ENCODE measurements around the gene SRD5A2. TPM values are rescaled to one million over a fixed set of nuclear protein-coding genes. Genes with fewer than 3 reads are reported as not detected.
"Not testable (repeated sequence)": the region's sequence is repeated elsewhere in the genome, so short reads cannot be mapped to it uniquely, and the experiment has no call there.

SRD5A2 gene
- total RNA-seq, 1 experiment from 2014 or later, result 0.02 TPM

- no peak overlapping the region for H3K27ac ChIP-seq
- H3K4me3 ChIP-seq, result no peak overlapping the region
- H3K4me1 ChIP-seq, result no peaks in the 10 kb centered on the region
- H3K9me3 ChIP-seq (replicated peaks), result no peaks in the 10 kb centered on the region
- H3K36me3 ChIP-seq, result no peaks in the 10 kb centered on the region
- peaks cover 36% of the 10 kb centered on the region for H3K27me3 ChIP-seq
- peak; percentile 46 to 76 for DNase-seq
Observed at GRCh38 chr2:31523871-31524492, 56.8 kb downstream of the SRD5A2 start.

GRCh38 chr2:31522786-31523185 is 58.0 kb downstream of the SRD5A2 start:
- Histone ChIP-seq H3K4me1 (no peaks in the 10 kb centered on the region), H3K27me3 (peaks cover 36% of the 10 kb centered on the region), H3K36me3 (no peaks in the 10 kb centered on the region), H3K4me3 (no peak overlapping the region), H3K27ac (no peak overlapping the region), H3K9me3 (replicated peaks) (no peaks in the 10 kb centered on the region)
- DNase-seq, result no peak

GRCh38 chr2:31517442-31518203 is 63.1 kb downstream of the SRD5A2 start:
- Histone ChIP-seq H3K4me3 (no peak overlapping the region), H3K27me3 (peaks cover 16% of the 10 kb centered on the region), H3K36me3 (no peaks in the 10 kb centered on the region), H3K4me1 (no peaks in the 10 kb centered on the region), H3K27ac (no peak overlapping the region), H3K9me3 (replicated peaks) (no peaks in the 10 kb centered on the region)
- no peak for DNase-seq

- no peak for DNase-seq
- Histone ChIP-seq H3K4me1 (no peaks in the 10 kb centered on the region), H3K27ac (no peak overlapping the region), H3K4me3 (no peak overlapping the region), H3K9me3 (replicated peaks) (no peaks in the 10 kb centered on the region), H3K27me3 (peaks cover under 1% of the 10 kb centered on the region; the same call in 1 of the 2 replicates), H3K36me3 (no peaks in the 10 kb centered on the region)
Observed at GRCh38 chr2:31515586-31515985, 65.2 kb downstream of the SRD5A2 start.

- H3K4me3 ChIP-seq, result no peak overlapping the region
- H3K4me1 ChIP-seq, result no peaks in the 10 kb centered on the region
- H3K36me3 ChIP-seq, result no peaks in the 10 kb centered on the region
- no peaks in the 10 kb centered on the region for H3K27me3 ChIP-seq
- no peaks in the 10 kb centered on the region for H3K9me3 ChIP-seq (replicated peaks)
- no peak for DNase-seq
- H3K27ac ChIP-seq, result no peak overlapping the region
Observed at GRCh38 chr2:31513553-31513952, 67.2 kb downstream of the SRD5A2 start.

GRCh38 chr2:31511376-31511775 is 69.4 kb downstream of the SRD5A2 start:
- DNase-seq, result no peak
- Histone ChIP-seq H3K4me3 (no peak overlapping the region), H3K27ac (no peak overlapping the region), H3K27me3 (peaks cover 3% of the 10 kb centered on the region; the same call in 1 of the 2 replicates), H3K36me3 (no peaks in the 10 kb centered on the region; the same call in 1 of the 2 replicates), H3K9me3 (replicated peaks) (no peaks in the 10 kb centered on the region), H3K4me1 (no peaks in the 10 kb centered on the region)

- H3K36me3 ChIP-seq, result no peaks in the 10 kb centered on the region; the same call in 1 of the 2 replicates
- no peaks in the 10 kb centered on the region for H3K9me3 ChIP-seq (replicated peaks)
- no peak overlapping the region for H3K4me3 ChIP-seq
- peaks cover 10% of the 10 kb centered on the region; the same call in 1 of the 2 replicates for H3K27me3 ChIP-seq
- peaks cover 4% of the 10 kb centered on the region; the same call in 1 of the 2 replicates for H3K4me1 ChIP-seq
- no peak for DNase-seq
- no peak overlapping the region for H3K27ac ChIP-seq
Observed at GRCh38 chr2:31505111-31505510, 75.6 kb downstream of the SRD5A2 start.

GRCh38 chr2:31504311-31504710 is 76.4 kb downstream of the SRD5A2 start:
- Histone ChIP-seq H3K27ac (no peak overlapping the region), H3K4me1 (peaks cover 4% of the 10 kb centered on the region; the same call in 1 of the 2 replicates), H3K36me3 (no peaks in the 10 kb centered on the region; the same call in 1 of the 2 replicates), H3K9me3 (replicated peaks) (no peaks in the 10 kb centered on the region), H3K4me3 (no peak overlapping the region), H3K27me3 (peaks cover 10% of the 10 kb centered on the region; the same call in 1 of the 2 replicates)
- DNase-seq, result no peak

- not testable (repeated sequence) for H3K27ac ChIP-seq; DNase-seq; H3K36me3 ChIP-seq; H3K4me3 ChIP-seq; H3K9me3 ChIP-seq (replicated peaks); H3K27me3 ChIP-seq; H3K4me1 ChIP-seq
Observed at GRCh38 chr2:31496451-31496874, 84.3 kb downstream of the SRD5A2 start.

GRCh38 chr2:31489339-31489738 is 91.4 kb downstream of the SRD5A2 start:
- not testable (repeated sequence) for H3K9me3 ChIP-seq (replicated peaks); H3K4me1 ChIP-seq; H3K4me3 ChIP-seq; H3K27ac ChIP-seq; DNase-seq; H3K36me3 ChIP-seq
- 0 out of 2 replicates have a peak, but pooled peaks cover 15% of the 10 kb centered on the region for H3K27me3 ChIP-seq

- no peaks in the 10 kb centered on the region for H3K36me3 ChIP-seq
- DNase-seq, result no peak
- H3K4me1 ChIP-seq, result no peaks in the 10 kb centered on the region
- no peak overlapping the region for H3K27ac ChIP-seq
- H3K4me3 ChIP-seq, result no peak overlapping the region
- H3K9me3 ChIP-seq (replicated peaks), result no peaks in the 10 kb centered on the region
- H3K27me3 ChIP-seq, result 0 out of 2 replicates have a peak, but pooled peaks cover 15% of the 10 kb centered on the region
Observed at GRCh38 chr2:31483246-31483645, 97.5 kb downstream of the SRD5A2 start.

GRCh38 chr2:31476511-31477180 is 104.1 kb downstream of the SRD5A2 start:
- Histone ChIP-seq H3K36me3 (no peaks in the 10 kb centered on the region), H3K27me3 (0 out of 2 replicates have a peak, but pooled peaks cover 5% of the 10 kb centered on the region), H3K9me3 (replicated peaks) (no peaks in the 10 kb centered on the region), H3K4me3 (no peak overlapping the region), H3K4me1 (no peaks in the 10 kb centered on the region), H3K27ac (no peak overlapping the region)
- DNase-seq, result no peak

- no peak for DNase-seq
- H3K27me3 ChIP-seq, result 0 out of 2 replicates have a peak, but pooled peaks cover 5% of the 10 kb centered on the region
Observed at GRCh38 chr2:31475692-31476091, 105.0 kb downstream of the SRD5A2 start.

GRCh38 chr2:31474296-31474695 is 106.4 kb downstream of the SRD5A2 start:
- Histone ChIP-seq H3K4me3 (no peak overlapping the region), H3K27ac (no peak overlapping the region), H3K9me3 (replicated peaks) (no peaks in the 10 kb centered on the region), H3K27me3 (0 out of 2 replicates have a peak, but pooled peaks cover 5% of the 10 kb centered on the region), H3K36me3 (no peaks in the 10 kb centered on the region), H3K4me1 (no peaks in the 10 kb centered on the region)
- no peak for DNase-seq

More at GRCh38 chr2:31475692-31476091, 105.0 kb downstream of the SRD5A2 start:
- Histone ChIP-seq H3K36me3 (no peaks in the 10 kb centered on the region), H3K4me1 (no peaks in the 10 kb centered on the region), H3K9me3 (replicated peaks) (no peaks in the 10 kb centered on the region), H3K4me3 (no peak overlapping the region), H3K27ac (no peak overlapping the region)

Data from SJCRH30 (cell line).